A549 (cell line): ENCODE data around the gene MST1. TPM values are rescaled to one million over a fixed set of nuclear protein-coding genes. Genes with fewer than 3 reads are reported as not detected.

Source experiments
- ATAC-seq, 2 experiments: fragments of 200-7000 bp in 1 of 2; fragments of >200 bp in 1 of 2; cut with Nextera tagmentation in 1 of 2; cut with Tn5 transposase in 1 of 2; 3 replicates each; pipeline versions ENCODE4 v1.8.0 to v1.9.1; 2018 to 2020; ENCODE audit warnings: mild to moderate bottlenecking in 1 of 2, moderate library complexity in 1 of 2
- CTCF ChIA-PET: fragments of 300-600 bp; sonication (Branson Sonifier 250); formaldehyde crosslinking; extraction: SDS; loops from one replicate; lab custom pipeline; 2021; ENCODE audit warnings: antibody characterized with exemption, inconsistent platforms; lab: Yijun Ruan, JAX
- POLR2A ChIA-PET: fragments of 350-600 bp; formaldehyde crosslinking; extraction: SDS; loops from one replicate; lab custom pipeline; 2021; ENCODE audit warnings: antibody characterized with exemption, inconsistent platforms; lab: Yijun Ruan, JAX
- DNase-seq, 2 experiments: peaks; one replicate each; pipeline versions ENCODE4 v3.0.0 to v3.0.0-alpha.2; 2011 to 2016; ENCODE audit warnings: low read depth in 1 of 2, low spot score in 1 of 2
- FAIRE-seq: peaks from 2 replicates; lab custom pipeline; 2011; peaks lifted over from hg19 to GRCh38; lab: Jason Lieb, UNC
- H3K27ac ChIP-seq, 2 experiments: fragments of >200 bp; sonication (Bioruptor Twin); formaldehyde crosslinking; 3 replicates each; pipeline ENCODE4 v1.5.1; 2016 to 2017
- H3K4me1 ChIP-seq: fragments of >200 bp; sonication (Bioruptor Twin); formaldehyde crosslinking; 3 replicates; pipeline ENCODE4 v1.6.1; 2016
- H3K4me2 ChIP-seq: fragments of >200 bp; sonication (Bioruptor Twin); formaldehyde crosslinking; 3 replicates; pipeline ENCODE4 v1.6.1; 2016
- H3K4me3 ChIP-seq: fragments of >200 bp; sonication (Bioruptor Twin); formaldehyde crosslinking; 3 replicates; pipeline ENCODE4 v1.5.1; 2016
- H3K9me3 ChIP-seq: fragments of >200 bp; sonication (Bioruptor Twin); formaldehyde crosslinking; 3 replicates; pipeline ENCODE4 v1.6.1; 2016
- CBX8 ChIP-seq: fragments of 200-600 bp; sonication (generic); IDR thresholded peaks from 2 replicates; pipeline ENCODE4 v1.6.1; 2016
- CEBPB ChIP-seq, 2 experiments: fragments of >200 bp in 1 of 2; sonication (Bioruptor Twin) in 1 of 2; formaldehyde crosslinking in 1 of 2; IDR thresholded peaks; 2 replicates each; pipeline ENCODE4 v1.6.1; 2012 to 2016
- EP300 ChIP-seq, 2 experiments: fragments of >200 bp; sonication (Bioruptor Twin); formaldehyde crosslinking; IDR thresholded peaks; 2 replicates in 1 of 2; 3 replicates in 1 of 2; pipeline ENCODE4 v1.6.1; 2016 to 2017
- ESRRA ChIP-seq: fragments of 150-350 bp; IDR thresholded peaks from 2 replicates; pipeline ENCODE4 v1.6.1; 2014; ENCODE audit warnings: mild to moderate bottlenecking, low read length, borderline replicate concordance
- GATA3 ChIP-seq: IDR thresholded peaks from 2 replicates; pipeline ENCODE4 v1.6.1; 2012; ENCODE audit warnings: borderline replicate concordance
- MAFK ChIP-seq: fragments of 450-650 bp; IDR thresholded peaks from 2 replicates; pipeline ENCODE4 v1.6.1; 2014; ENCODE audit not compliant: partially characterized antibody
- NFE2L2 ChIP-seq: fragments of 150-350 bp; conservative IDR thresholded peaks from 2 replicates; pipeline ENCODE4 v1.6.1; 2014; ENCODE audit warnings: low read length
- NR3C1 ChIP-seq: fragments of >200 bp; sonication (Bioruptor Twin); formaldehyde crosslinking; IDR thresholded peaks from 3 replicates; pipeline ENCODE4 v1.6.1; 2017
- RAD21 ChIP-seq, 2 experiments: fragments of >200 bp in 1 of 2; sonication (Bioruptor Twin) in 1 of 2; formaldehyde crosslinking in 1 of 2; IDR thresholded peaks in 1 of 2; conservative IDR thresholded peaks in 1 of 2; 2 replicates in 1 of 2; 3 replicates in 1 of 2; pipeline ENCODE4 v1.6.1; 2012 to 2018; ENCODE audit warnings: inconsistent platforms in 1 of 2
- RARB ChIP-seq: fragments of 250-450 bp; sonication (Bioruptor Pico); IDR thresholded peaks from 2 replicates; pipeline ENCODE4 v1.8.0; 2021; ENCODE audit warnings: mild to moderate bottlenecking, moderate library complexity
- RFX5 ChIP-seq: fragments of 450-650 bp; IDR thresholded peaks from 2 replicates; pipeline ENCODE4 v1.7.1; 2014; ENCODE audit warnings: antibody characterized with exemption, mild to moderate bottlenecking, moderate library complexity
- SMC3 ChIP-seq: fragments of >200 bp; sonication (Bioruptor Twin); formaldehyde crosslinking; IDR thresholded peaks from 3 replicates; pipeline ENCODE4 v1.6.1; 2018; ENCODE audit warnings: inconsistent platforms
- SREBF2 ChIP-seq: fragments of 450-650 bp; IDR thresholded peaks from 2 replicates; pipeline ENCODE4 v1.6.1; 2014; ENCODE audit warnings: mild to moderate bottlenecking, moderate library complexity
- WGBS: methylation state at CpG from one replicate; pipeline ENCODE4 v1.1.6; 2017; ENCODE audit errors: missing lambda C conversion rate; 5-methylcytosine and 5-hydroxymethylcytosine counted together
- polyA plus RNA-seq, 4 experiments: library from polyadenylated mRNA; depleted of rRNA in 3 of 4; stranded (reverse); fragments of >200 nt; fragmentation: RNase III in 1 of 4; extraction: RNeasy Plus Mini Kit Qiagen cat#74134 plus additional on column Dnase treatment in 1 of 4; gene quantifications; 2 replicates in 3 of 4; 3 replicates in 1 of 4; pipeline ENCODE4 v1.2.3, GENCODE V29; 2011 to 2017
- TF ChIP-seq, protein P1 (sequence below): fragments of 250-450 bp; sonication (Bioruptor Pico); IDR thresholded peaks from 2 replicates; pipeline ENCODE4 v1.5.0; 2020; ENCODE audit warnings: low read depth, mild to moderate bottlenecking, moderate library complexity
- TF ChIP-seq, protein P2 (sequence below): fragments of >200 bp; sonication (Bioruptor Twin); formaldehyde crosslinking; IDR thresholded peaks from 2 replicates; pipeline ENCODE4 v1.6.1; 2016
- TF ChIP-seq, protein P3 (sequence below): IDR thresholded peaks from 2 replicates; pipeline ENCODE4 v1.6.1; 2012; ENCODE audit warnings: low read depth, borderline replicate concordance

The MST1 gene
- polyA plus RNA-seq, 2 of the 4 experiments (the other 2 are of a cell fraction): 3.6 to 4.9 TPM

DNA sequence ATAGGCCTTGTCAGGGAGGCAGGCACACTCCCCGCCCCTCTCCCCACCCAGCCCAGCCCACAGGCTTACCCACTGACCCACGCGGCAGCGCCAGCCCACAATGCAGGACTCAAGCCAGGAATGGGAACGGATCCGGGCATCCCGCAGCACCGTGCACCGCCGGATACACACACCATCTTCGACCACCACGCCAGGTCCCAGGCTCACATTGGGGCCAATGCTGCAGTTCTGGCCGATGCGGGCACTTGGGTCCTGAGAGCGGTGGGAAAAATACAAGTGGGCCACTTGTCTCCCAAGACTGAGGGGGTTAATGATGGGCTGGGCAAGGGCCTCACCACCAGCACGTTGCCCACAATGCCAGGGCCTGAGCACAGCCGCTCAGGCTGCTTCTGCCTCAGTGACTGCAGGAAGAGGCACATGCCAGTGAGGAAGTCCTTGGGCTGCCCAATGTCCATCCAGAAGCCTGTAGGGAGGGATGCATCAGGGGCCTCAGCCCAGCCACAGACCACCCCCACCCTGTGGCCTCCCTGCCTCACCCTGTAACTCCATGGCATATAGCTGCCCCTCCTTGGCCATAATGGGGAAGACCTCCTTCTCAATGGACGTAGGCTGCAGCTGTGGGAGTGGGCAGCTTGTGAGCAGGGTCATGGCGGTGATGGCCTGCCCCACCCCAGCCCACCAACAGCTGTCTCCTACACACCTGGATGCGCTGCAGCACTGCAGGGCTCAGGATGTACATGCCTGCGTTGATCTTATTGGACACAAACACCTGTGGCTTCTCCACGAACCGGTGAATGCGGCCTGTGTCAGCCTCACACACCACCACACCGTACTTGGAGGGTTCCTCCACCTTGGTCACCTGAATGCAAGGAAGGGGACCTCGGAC is 32.9 kb upstream of the MST1 start:
- ATAC-seq: no peak
- Histone ChIP-seq H3K27ac (no peak overlapping the region), H3K4me3 (no peak overlapping the region; the same call in 2 of the 3 replicates), H3K9me3 (no peaks in the 10 kb centered on the region), H3K4me2 (peak overlapping the region; percentile 94), H3K4me1 (peaks cover 14% of the 10 kb centered on the region)
- POLR2A ChIA-PET: no interaction called here
- FAIRE-seq: no peak
- TF ChIP-seq NR3C1 (no peak), RFX5 (no peak), RARB (CRISPR knock-in tag) (no peak), ESRRA (no peak), EP300 (IDR thresholded peaks at IDR 0.05) (no peak)
- TF ChIP-seq, protein P1, sequence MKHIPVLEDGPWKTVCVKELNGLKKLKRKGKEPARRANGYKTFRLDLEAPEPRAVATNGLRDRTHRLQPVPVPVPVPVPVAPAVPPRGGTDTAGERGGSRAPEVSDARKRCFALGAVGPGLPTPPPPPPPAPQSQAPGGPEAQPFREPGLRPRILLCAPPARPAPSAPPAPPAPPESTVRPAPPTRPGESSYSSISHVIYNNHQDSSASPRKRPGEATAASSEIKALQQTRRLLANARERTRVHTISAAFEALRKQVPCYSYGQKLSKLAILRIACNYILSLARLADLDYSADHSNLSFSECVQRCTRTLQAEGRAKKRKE (CRISPR knock-in tag): no peak
- CTCF ChIA-PET: interaction anchor here (0.9 to 3.0 kb wide), 5 partner anchors 10 to 117 kb away, joined by 3 to 18 read pairs (median 4); partner anchors contain the start of gene INKA1
- WGBS: 91% methylated on average over 12 of the region's 26 CpGs
- DNase-seq: no peak

DNA sequence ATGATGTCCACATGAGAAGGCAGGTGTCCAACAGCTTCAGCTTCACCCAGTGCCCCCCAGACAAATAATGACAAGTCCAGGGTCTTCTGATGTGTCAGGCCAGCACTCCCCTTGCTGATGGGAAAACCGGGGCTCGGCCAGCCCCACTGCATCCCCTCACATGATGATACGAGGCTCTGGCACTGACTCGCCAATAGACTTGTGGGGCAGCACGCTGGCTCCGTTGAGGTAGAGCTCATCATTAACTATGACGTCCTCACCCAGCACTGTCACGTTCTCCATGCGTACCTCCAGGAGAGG is 32.3 kb upstream of the MST1 start:
- H3K4me2 ChIP-seq: no peak overlapping the region
- no peaks in the 10 kb centered on the region for H3K9me3 ChIP-seq
- H3K4me3 ChIP-seq: no peak overlapping the region
- no peak for FAIRE-seq
- no peak overlapping the region for H3K27ac ChIP-seq
- ChIA-PET CTCF (interaction anchor here (1.1 to 3.0 kb wide), 4 partner anchors 20 to 118 kb away, joined by 3 to 18 read pairs (median 4); partner anchors contain the start of gene INKA1), POLR2A (no interaction called here)
- ATAC-seq: no peak
- H3K4me1 ChIP-seq: peaks cover 14% of the 10 kb centered on the region
- DNase-seq: no peak
- WGBS: 80% methylated on average over 3 of the region's 9 CpGs
- TF ChIP-seq MAFK: no peak
- TF ChIP-seq, protein P2, sequence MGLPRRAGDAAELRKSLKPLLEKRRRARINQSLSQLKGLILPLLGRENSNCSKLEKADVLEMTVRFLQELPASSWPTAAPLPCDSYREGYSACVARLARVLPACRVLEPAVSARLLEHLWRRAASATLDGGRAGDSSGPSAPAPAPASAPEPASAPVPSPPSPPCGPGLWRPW: no peak
- no peak for TF ChIP-seq RAD21 (conservative IDR thresholded peaks at IDR 0.05 in 1 of 2, IDR thresholded peaks at IDR 0.05 in 1 of 2)
- no peak for TF ChIP-seq CBX8
- TF ChIP-seq, protein P1 (CRISPR knock-in tag): no peak
- no peak for TF ChIP-seq SREBF2
- no peak for TF ChIP-seq GATA3
- TF ChIP-seq, protein P3, sequence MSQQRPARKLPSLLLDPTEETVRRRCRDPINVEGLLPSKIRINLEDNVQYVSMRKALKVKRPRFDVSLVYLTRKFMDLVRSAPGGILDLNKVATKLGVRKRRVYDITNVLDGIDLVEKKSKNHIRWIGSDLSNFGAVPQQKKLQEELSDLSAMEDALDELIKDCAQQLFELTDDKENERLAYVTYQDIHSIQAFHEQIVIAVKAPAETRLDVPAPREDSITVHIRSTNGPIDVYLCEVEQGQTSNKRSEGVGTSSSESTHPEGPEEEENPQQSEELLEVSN: no peak
- TF ChIP-seq CEBPB (IDR thresholded peaks at IDR 0.05): no peak
- TF ChIP-seq SMC3: no peak

DNA sequence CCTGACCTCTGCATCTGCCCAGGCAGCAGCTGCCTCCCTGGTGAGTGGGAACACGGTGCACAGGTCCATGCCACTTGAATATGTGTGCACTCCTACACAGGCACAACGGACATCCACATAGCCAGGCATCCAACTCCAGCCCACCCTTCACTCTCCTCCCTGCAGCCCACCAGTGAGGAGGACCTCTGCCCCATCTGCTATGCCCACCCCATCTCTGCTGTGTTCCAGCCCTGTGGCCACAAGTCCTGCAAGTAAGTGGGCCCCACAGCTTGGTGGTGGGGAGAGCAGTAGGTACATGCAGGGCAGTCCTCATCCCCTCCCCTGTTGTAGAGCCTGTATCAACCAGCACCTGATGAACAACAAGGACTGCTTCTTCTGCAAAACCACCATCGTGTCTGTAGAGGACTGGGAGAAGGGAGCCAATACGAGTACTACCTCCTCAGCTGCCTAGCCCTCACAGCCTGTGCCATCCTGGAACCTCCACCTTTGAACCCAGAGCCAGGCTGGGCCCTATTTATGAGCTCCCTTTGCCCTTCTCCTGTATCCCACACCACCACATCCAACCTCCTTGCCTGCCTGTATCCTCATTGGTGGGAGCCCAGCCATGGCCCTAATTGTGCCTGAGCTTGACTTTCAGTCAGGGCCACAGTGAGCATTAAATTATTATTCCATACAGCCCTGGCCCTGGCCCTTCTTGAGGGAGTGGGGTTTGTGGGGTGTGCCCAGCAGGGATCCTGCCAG is 31.8 kb upstream of the MST1 start:
- 86% methylated on average over 4 of the region's 4 CpGs for WGBS
- Histone ChIP-seq H3K27ac (no peak overlapping the region), H3K4me2 (no peak overlapping the region), H3K4me3 (no peak overlapping the region), H3K4me1 (peaks cover 14% of the 10 kb centered on the region), H3K9me3 (no peaks in the 10 kb centered on the region)
- POLR2A ChIA-PET: interaction anchor here (0.5 kb wide), 1 partner anchor 96 kb away, joined by 6 read pairs; no protein-coding TSS in a partner anchor
- no peak for ATAC-seq
- FAIRE-seq: no peak
- no peak for DNase-seq
- CTCF ChIA-PET: interaction anchor here (0.9 to 3.0 kb wide), 5 partner anchors 19 to 244 kb away, joined by 3 to 18 read pairs (median 4); partner anchors contain the start of gene INKA1
- TF ChIP-seq NFE2L2: no peak
